GM10847 (cell line): ENCODE measurements around the gene C1QTNF12.
A peak's percentile ranks its signal among the peaks of the same experiment; 100 is the strongest.

Source experiments
- POLR2A ChIP-seq: IDR thresholded peaks from 2 replicates; pipeline ENCODE4 v1.6.1; 2011; ENCODE audit not compliant: insufficient read length; ENCODE audit errors: extremely low read depth

Gene C1QTNF12

GRCh38 chr1:1285611-1286311 lies 39.2 kb upstream of the C1QTNF12 start:
- TF ChIP-seq POLR2A, result no peak

- no peak for TF ChIP-seq POLR2A
These were observed 38.6 kb upstream of the C1QTNF12 start for GRCh38 chr1:1285102-1285571.

GRCh38 chr1:1284221-1285101 lies 37.9 kb upstream of the C1QTNF12 start:
- no peak for TF ChIP-seq POLR2A

GRCh38 chr1:1283821-1284220 lies 37.3 kb upstream of the C1QTNF12 start:
- no peak for TF ChIP-seq POLR2A

GRCh38 chr1:1282998-1283397 lies 36.5 kb upstream of the C1QTNF12 start:
- TF ChIP-seq POLR2A, result no peak

- no peak for TF ChIP-seq POLR2A
These were observed 35.2 kb upstream of the C1QTNF12 start for GRCh38 chr1:1281533-1282321.

GRCh38 chr1:1280782-1281481 lies 34.4 kb upstream of the C1QTNF12 start:
- TF ChIP-seq POLR2A, result no peak

GRCh38 chr1:1279028-1279427 lies 32.5 kb upstream of the C1QTNF12 start:
- no peak for TF ChIP-seq POLR2A

- TF ChIP-seq POLR2A, result no peak
These were observed 32.1 kb upstream of the C1QTNF12 start for GRCh38 chr1:1278620-1279019.

GRCh38 chr1:1275836-1276235 lies 29.3 kb upstream of the C1QTNF12 start:
- TF ChIP-seq POLR2A, result no peak

GRCh38 chr1:1274931-1275431 lies 28.5 kb upstream of the C1QTNF12 start:
- TF ChIP-seq POLR2A, result no peak

GRCh38 chr1:1274299-1274930 lies 27.9 kb upstream of the C1QTNF12 start:
- no peak for TF ChIP-seq POLR2A

GRCh38 chr1:1273512-1274298 lies 27.2 kb upstream of the C1QTNF12 start, which contains the start of gene UBE2J2:
Gene UBE2J2 (minus strand): TSS chr1:1273854. CDS start chr1:1267992, 5,862 bp downstream.
- peak; percentile 81 for TF ChIP-seq POLR2A
